IPS DF 6.9 (cell line): ENCODE data around the gene CACNA1H.
"Not testable (repeated sequence)": the region's sequence is repeated elsewhere in the genome, so short reads cannot be mapped to it uniquely, and the experiment has no call there.

Source experiments
- DNase-seq: peaks from one replicate; pipeline ENCODE4 v3.0.0-alpha.2; 2013; ENCODE audit warnings: low read depth, low spot score
- H3K27ac ChIP-seq: one replicate; pipeline ENCODE4 v1.5.1; 2013; ENCODE audit warnings: low read length, control low read depth
- H3K27me3 ChIP-seq: 2 replicates; pipeline ENCODE4 v1.6.1; 2013; ENCODE audit warnings: mild to moderate bottlenecking, low read length; ENCODE audit not compliant: control insufficient read depth, insufficient read depth
- H3K36me3 ChIP-seq: 2 replicates; pipeline ENCODE4 v1.6.1; 2013; ENCODE audit warnings: low read length; ENCODE audit not compliant: control insufficient read depth, insufficient read depth
- H3K4me1 ChIP-seq: 2 replicates; pipeline ENCODE4 v1.6.1; 2013; ENCODE audit warnings: low read length; ENCODE audit not compliant: control insufficient read depth, insufficient read depth
- H3K4me3 ChIP-seq: 2 replicates; pipeline ENCODE4 v1.5.1; 2013; ENCODE audit warnings: mild to moderate bottlenecking, low read length
- H3K9me3 ChIP-seq: 2 replicates; pipeline ENCODE4 v1.6.1; 2013; ENCODE audit warnings: low read length, inconsistent platforms; ENCODE audit not compliant: control insufficient read depth, insufficient read depth
- WGBS: extraction: QIAGEN DNeasy Blood & Tissue Kit; methylation state at CpG from one replicate; pipeline ENCODE4 v1.1.7; 2013; ENCODE audit warnings: mixed read lengths, missing lambda C conversion rate; ENCODE audit not compliant: insufficient read length, insufficient coverage; 5-methylcytosine and 5-hydroxymethylcytosine counted together

CACNA1H gene

DNA sequence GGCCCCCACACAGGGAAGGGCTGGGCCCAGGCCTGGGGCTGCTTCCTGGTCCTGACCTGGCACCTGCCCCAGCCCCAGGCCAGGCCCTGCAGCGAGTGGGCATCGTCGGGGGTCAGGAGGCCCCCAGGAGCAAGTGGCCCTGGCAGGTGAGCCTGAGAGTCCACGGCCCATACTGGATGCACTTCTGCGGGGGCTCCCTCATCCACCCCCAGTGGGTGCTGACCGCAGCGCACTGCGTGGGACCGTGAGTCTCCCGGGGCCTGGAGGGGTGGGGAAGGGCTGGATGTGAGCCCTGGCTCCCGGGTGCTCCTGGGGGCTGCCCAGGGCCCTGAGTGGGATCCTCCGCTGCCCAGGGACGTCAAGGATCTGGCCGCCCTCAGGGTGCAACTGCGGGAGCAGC lies 88.2 kb downstream of the CACNA1H start:
- not testable (repeated sequence) for H3K4me3 ChIP-seq, H3K27me3 ChIP-seq, H3K36me3 ChIP-seq, H3K27ac ChIP-seq, H3K4me1 ChIP-seq, DNase-seq, H3K9me3 ChIP-seq
- no CpG with 5 or more reads among the region's 15 CpGs for WGBS

DNA sequence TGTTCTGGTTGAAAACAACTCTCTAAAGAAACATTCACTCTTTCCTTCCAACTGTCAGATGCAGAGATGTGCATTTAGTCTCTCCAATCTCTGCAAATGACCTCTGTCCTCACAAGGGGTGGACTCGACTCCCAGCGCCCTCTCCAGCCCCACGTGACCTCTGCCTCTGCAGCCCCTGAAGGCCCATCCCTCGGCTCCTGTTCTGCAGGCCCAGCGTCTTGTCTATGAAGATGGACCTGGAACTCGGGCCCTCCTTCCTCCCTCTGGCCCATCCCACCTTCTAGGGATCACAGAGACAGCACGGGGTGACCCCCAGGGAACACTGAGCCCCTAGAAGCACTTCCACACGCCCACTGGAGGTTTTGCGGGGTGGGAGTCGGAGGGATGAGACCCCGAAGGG lies 90.5 kb downstream of the CACNA1H start:
- not testable (repeated sequence) for H3K27me3 ChIP-seq, H3K4me3 ChIP-seq, H3K4me1 ChIP-seq, H3K36me3 ChIP-seq, H3K9me3 ChIP-seq, H3K27ac ChIP-seq, DNase-seq
- WGBS: no CpG with 5 or more reads among the region's 11 CpGs

DNA sequence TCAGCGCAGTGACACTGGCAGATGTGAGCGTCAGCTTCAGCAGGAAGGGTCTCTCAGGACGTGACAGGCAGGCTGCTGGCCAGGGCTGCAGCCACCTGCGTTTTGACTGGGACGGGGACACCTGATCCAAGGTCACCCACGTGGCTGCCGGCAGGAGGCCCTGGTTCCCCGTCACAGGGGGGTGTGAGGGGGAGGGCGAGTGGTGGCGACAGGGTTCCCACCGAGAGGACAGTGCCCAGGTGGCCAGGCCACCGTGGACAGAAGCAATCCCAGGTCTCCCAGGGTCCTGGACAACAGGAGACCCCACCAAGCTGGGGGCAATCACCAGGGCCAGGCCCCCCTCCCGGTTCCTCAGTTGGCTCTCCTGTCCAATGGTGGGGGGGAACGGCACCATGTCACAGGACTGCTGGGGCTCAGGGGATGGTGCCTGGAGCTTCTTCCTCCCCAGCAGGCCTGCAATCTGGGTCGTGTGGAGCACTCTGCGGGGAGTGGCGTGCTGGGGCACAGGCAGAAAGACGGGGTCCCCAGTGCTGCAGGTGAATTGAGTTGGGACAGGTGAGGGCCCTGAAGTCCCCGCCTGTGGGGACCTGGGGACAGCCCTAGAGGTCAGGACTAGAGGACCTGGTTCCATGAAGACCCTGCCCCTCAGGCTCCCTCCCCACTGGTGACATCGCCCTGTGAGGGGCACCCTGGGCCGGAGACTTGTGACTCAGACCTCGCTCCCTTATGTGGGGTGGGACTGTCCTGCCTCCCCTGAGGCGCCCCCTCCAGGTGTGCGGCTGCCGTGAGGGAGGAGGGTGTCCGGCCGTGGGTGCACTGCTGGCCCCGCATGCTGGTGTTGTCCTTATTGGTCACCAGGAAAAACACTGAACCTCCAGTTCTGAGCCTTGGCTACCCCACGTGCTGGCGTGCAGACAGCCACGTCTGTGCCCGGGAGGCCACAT lies 91.3 kb downstream of the CACNA1H start:
- not testable (repeated sequence) for H3K4me1 ChIP-seq, DNase-seq, H3K27me3 ChIP-seq, H3K36me3 ChIP-seq, H3K27ac ChIP-seq, H3K4me3 ChIP-seq, H3K9me3 ChIP-seq
- no CpG with 5 or more reads among the region's 32 CpGs for WGBS

DNA sequence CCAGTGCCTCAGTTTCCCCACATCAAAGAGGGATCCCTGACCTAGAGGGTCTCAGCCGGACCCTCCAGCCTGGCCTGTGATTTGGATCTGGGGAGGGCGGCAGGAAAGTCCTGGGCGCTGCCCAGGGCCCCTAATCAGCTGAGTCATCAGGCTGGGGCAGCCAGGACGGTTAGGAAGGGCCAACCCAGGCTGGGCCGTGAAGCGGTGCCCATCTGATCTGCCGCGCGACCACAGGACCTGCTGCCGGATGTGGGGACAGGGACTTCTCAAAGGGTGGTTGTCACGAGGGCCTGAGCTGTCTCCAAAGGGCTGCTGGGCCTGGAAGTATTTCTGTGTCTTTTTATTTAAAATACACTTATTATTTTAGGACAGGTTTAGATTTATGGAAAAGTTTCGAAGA lies 92.0 kb downstream of the CACNA1H start:
- DNase-seq: no peak
- H3K4me3 ChIP-seq: no peak overlapping the region
- H3K9me3 ChIP-seq: no peaks in the 10 kb centered on the region
- no peak overlapping the region for H3K27ac ChIP-seq
- no CpG with 5 or more reads among the region's 12 CpGs for WGBS
- no peaks in the 10 kb centered on the region for H3K27me3 ChIP-seq
- no peaks in the 10 kb centered on the region for H3K4me1 ChIP-seq
- no peaks in the 10 kb centered on the region for H3K36me3 ChIP-seq

DNA sequence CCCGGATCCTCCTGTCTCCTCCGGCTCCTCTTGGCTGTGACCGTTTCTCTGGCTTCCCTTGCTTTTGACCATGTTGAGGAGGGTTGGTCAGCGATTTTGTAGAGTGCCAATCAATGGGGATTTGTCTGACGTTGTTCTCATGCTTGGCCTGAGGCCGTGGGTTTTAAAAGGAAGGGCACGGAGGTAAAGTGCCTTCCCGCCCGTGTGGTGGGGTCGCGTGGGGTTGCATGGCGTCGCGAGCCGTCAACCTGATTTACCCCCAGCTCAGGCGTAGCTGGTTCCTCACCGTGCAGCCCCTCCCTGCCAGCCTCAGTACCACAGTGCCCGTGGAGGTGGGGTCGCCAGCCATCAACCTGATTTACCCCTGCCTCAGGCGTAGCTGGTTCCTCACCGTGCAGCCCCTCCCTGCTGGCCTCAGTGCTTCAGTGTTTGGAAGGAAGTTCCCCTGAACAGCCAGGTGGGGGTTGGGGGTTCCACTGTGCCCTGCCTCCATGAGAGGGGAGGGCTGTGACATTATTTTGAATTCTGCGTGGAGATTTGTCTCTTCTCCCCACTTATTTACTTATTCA lies 92.6 kb downstream of the CACNA1H start:
- no CpG with 5 or more reads among the region's 22 CpGs for WGBS
- no peak overlapping the region for H3K27ac ChIP-seq
- no peaks in the 10 kb centered on the region for H3K36me3 ChIP-seq
- H3K4me1 ChIP-seq: no peaks in the 10 kb centered on the region
- no peak overlapping the region for H3K4me3 ChIP-seq
- H3K27me3 ChIP-seq: no peaks in the 10 kb centered on the region
- no peaks in the 10 kb centered on the region for H3K9me3 ChIP-seq
- no peak for DNase-seq

DNA sequence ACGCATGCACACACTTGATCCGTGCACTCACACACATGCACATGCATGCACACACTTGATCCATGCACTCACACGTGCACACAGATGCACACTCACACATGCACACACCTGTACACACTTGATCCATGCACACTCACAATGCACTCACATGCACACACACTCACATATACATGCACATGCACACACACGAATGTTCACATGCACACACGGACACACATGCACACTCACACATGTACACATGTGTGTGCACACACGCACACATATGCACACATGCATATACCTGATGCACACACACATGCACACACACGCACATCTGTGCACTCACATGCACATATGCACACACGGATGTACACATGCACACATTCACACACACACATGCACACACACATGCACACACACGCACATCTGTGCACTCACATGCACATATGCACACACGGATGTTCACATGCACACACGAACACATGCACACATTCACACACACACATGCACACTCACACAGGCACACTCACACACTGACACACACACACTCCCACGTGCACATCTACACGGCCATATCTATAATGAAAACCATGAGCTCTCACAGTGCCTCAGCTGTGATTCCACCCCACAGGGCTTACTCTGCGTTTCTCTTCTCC lies 95.1 kb downstream of the CACNA1H start:
- WGBS: no CpG with 5 or more reads among the region's 14 CpGs
- H3K4me3 ChIP-seq, DNase-seq, H3K27ac ChIP-seq, H3K27me3 ChIP-seq, H3K36me3 ChIP-seq, H3K4me1 ChIP-seq, H3K9me3 ChIP-seq: not testable (repeated sequence)

DNA sequence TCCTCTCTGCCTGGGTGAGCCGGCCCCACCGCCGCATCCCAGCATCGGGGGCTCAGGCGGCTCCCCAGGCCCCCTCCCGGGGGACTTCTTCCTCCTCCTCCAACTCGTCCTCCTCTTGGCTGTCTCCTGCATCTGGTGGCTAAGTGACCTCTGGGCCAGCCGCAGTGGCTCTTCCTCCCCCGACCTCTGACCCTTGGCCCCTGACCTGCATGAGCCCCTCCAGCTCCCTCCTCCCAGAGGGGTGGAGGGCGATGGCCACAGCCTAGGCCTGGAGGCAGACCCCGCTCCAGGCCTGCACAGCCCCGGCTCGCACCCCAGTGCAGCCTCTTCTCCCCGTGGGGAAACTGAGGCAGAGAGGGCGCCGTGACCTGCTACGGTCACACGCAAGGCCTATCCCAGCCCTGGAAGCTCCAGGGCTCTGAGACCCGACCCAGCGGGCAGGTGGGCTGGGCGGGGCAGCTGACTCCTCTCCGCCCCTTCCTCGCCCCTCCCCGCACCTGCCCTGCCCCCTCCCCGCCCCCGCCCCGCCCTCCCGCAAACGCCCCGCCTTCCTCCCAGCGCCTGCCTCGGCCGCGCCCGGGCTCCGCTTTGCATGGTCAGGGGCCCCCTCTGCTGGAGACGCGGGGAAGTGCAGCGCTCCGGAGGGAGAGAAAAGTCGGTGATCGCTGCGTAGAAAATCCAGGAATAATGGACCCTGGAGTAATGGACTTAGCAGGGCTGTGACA lies 96.3 kb downstream of the CACNA1H start:
- H3K27ac ChIP-seq, H3K9me3 ChIP-seq, H3K27me3 ChIP-seq, DNase-seq, H3K36me3 ChIP-seq, H3K4me3 ChIP-seq, H3K4me1 ChIP-seq: not testable (repeated sequence)
- WGBS: no CpG with 5 or more reads among the region's 43 CpGs

DNA sequence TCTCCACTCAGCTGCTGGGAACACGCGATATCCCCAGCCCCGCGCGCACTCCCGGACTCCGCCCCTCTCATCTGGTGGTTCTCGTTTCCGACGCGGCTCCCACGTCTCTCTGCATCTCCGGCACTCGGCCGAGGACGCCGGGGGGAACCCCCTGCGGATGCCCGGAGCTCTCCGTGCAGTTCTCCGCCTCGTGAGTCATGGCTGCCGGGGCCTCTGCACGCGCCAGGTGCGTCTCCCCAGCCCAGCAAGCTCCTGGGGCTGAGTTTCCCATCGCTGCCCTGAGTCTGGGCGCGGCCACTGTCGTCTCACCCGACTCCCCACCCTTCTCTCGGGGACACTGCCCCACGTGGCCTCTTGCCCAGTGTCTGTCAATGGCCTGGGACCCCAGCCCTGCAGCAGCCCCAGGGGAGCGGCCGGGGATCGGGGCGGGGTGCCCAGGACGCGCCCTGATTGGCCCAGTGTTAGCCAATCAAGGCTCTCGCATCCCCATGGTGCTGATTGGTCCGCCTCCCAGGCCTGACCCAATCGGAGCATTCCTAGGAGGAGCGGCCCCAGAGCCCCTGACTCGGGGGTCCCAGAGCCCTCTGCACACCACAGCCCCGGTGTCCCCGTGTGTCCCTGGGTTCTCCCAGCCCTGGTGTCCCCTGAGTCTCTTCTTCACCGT lies 100.9 kb downstream of the CACNA1H start:
- no CpG with 5 or more reads among the region's 47 CpGs for WGBS
- not testable (repeated sequence) for DNase-seq, H3K36me3 ChIP-seq, H3K27ac ChIP-seq, H3K4me1 ChIP-seq, H3K4me3 ChIP-seq, H3K9me3 ChIP-seq, H3K27me3 ChIP-seq

DNA sequence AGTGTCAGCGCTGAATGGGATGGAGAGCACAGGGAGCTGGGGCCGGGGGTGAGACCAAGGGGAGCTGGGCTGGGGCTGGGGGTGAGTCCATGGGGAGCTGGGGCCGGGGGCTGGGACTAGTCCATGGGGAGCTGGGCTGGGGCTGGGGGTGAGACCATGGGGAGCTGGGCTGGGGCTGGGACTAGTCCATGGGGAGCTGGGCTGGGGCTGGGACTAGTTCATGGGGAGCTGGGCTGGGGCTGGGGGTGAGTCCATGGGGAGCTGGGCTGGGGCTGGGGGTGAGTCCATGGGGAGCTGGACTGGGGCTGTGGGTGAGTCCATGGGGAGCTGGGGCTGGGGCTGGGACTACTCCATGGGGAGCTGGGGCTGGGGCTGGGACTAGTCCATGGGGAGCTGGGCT lies 101.9 kb downstream of the CACNA1H start:
- WGBS: no CpG with 5 or more reads among the region's 3 CpGs

More for the DNA sequence above, 101.9 kb downstream of the CACNA1H start:
- not testable (repeated sequence) for H3K27ac ChIP-seq, H3K27me3 ChIP-seq, H3K36me3 ChIP-seq, H3K4me1 ChIP-seq, H3K9me3 ChIP-seq, DNase-seq, H3K4me3 ChIP-seq
